ENCODE data around the gene TBC1D19. TPM values are rescaled to one million over a fixed set of nuclear protein-coding genes. Genes with fewer than 3 reads are reported as not detected.
"Not testable (repeated sequence)": the region's sequence is repeated elsewhere in the genome, so short reads cannot be mapped to it uniquely, and the experiment has no call there.

TBC1D19 gene
- total RNA-seq, 2 donors from 2014 or later: 3.4 to 4.0 TPM

- peaks cover 16% of the 10 kb centered on the region for H3K27me3 Mint-ChIP-seq
- not testable (repeated sequence) for H3K4me1 Mint-ChIP-seq; H3K9me3 Mint-ChIP-seq; H3K4me3 Mint-ChIP-seq; H3K36me3 Mint-ChIP-seq (ENCODE audit: low read depth); H3K27ac Mint-ChIP-seq; ATAC-seq (replicated peaks)
These were observed 2.5 kb upstream of the TBC1D19 start for GRCh38 chr4:26581341-26581740.

- H3K4me1 Mint-ChIP-seq: peaks cover 7% of the 10 kb centered on the region
- H3K9me3 Mint-ChIP-seq: no peaks in the 10 kb centered on the region
- peak overlapping the region; percentile 96 for H3K27ac Mint-ChIP-seq
- ATAC-seq (replicated peaks): peak; percentile 84
- H3K27me3 Mint-ChIP-seq: peaks cover 3% of the 10 kb centered on the region
- H3K36me3 Mint-ChIP-seq (ENCODE audit: low read depth): no peaks in the 10 kb centered on the region
- peak overlapping the region; percentile 97 for H3K4me3 Mint-ChIP-seq
These were observed 383 bp upstream of the TBC1D19 start for GRCh38 chr4:26583538-26583864.

- peaks cover 1% of the 10 kb centered on the region for H3K27me3 Mint-ChIP-seq
- no peaks in the 10 kb centered on the region for H3K36me3 Mint-ChIP-seq (ENCODE audit: low read depth)
- no peaks in the 10 kb centered on the region for H3K9me3 Mint-ChIP-seq
- H3K27ac Mint-ChIP-seq: peak overlapping the region; percentile 96
- ATAC-seq (replicated peaks): no peak
- H3K4me1 Mint-ChIP-seq: peaks cover 7% of the 10 kb centered on the region
- peak overlapping the region; percentile 97 for H3K4me3 Mint-ChIP-seq
These were observed 841 bp downstream of the TBC1D19 start for GRCh38 chr4:26584725-26585124.

GRCh38 chr4:26589705-26590104 is 5.8 kb downstream of the TBC1D19 start:
- Mint-ChIP-seq H3K9me3 (no peaks in the 10 kb centered on the region), H3K27me3 (no peaks in the 10 kb centered on the region), H3K4me3 (no peak overlapping the region), H3K4me1 (peaks cover 4% of the 10 kb centered on the region), H3K36me3 (ENCODE audit: low read depth) (no peaks in the 10 kb centered on the region), H3K27ac (no peak overlapping the region)
- ATAC-seq (replicated peaks): no peak

- Mint-ChIP-seq H3K9me3 (no peaks in the 10 kb centered on the region), H3K4me1 (peaks cover 4% of the 10 kb centered on the region), H3K27ac (no peak overlapping the region), H3K4me3 (no peak overlapping the region), H3K27me3 (no peaks in the 10 kb centered on the region), H3K36me3 (ENCODE audit: low read depth) (no peaks in the 10 kb centered on the region)
- ATAC-seq (replicated peaks): no peak
These were observed 6.8 kb downstream of the TBC1D19 start for GRCh38 chr4:26590639-26591038.

GRCh38 chr4:26593557-26593956 is 9.7 kb downstream of the TBC1D19 start:
- not testable (repeated sequence) for H3K27ac Mint-ChIP-seq; H3K27me3 Mint-ChIP-seq; ATAC-seq (replicated peaks); H3K4me1 Mint-ChIP-seq; H3K4me3 Mint-ChIP-seq; H3K36me3 Mint-ChIP-seq (ENCODE audit: low read depth); H3K9me3 Mint-ChIP-seq

GRCh38 chr4:26594371-26594770 is 10.5 kb downstream of the TBC1D19 start:
- Mint-ChIP-seq H3K36me3 (ENCODE audit: low read depth) (no peaks in the 10 kb centered on the region), H3K27ac (no peak overlapping the region), H3K4me3 (no peak overlapping the region), H3K27me3 (no peaks in the 10 kb centered on the region), H3K9me3 (no peaks in the 10 kb centered on the region), H3K4me1 (peaks cover 6% of the 10 kb centered on the region)
- no peak for ATAC-seq (replicated peaks)

- Mint-ChIP-seq H3K36me3 (ENCODE audit: low read depth) (no peaks in the 10 kb centered on the region), H3K4me3 (no peak overlapping the region), H3K27me3 (no peaks in the 10 kb centered on the region), H3K9me3 (no peaks in the 10 kb centered on the region), H3K27ac (no peak overlapping the region), H3K4me1 (peaks cover 6% of the 10 kb centered on the region)
- peak; percentile 26 for ATAC-seq (replicated peaks)
These were observed 10.9 kb downstream of the TBC1D19 start for GRCh38 chr4:26594778-26595177.

- Mint-ChIP-seq H3K9me3 (no peaks in the 10 kb centered on the region), H3K4me3 (no peak overlapping the region), H3K27ac (no peak overlapping the region), H3K27me3 (no peaks in the 10 kb centered on the region), H3K4me1 (peaks cover 6% of the 10 kb centered on the region), H3K36me3 (ENCODE audit: low read depth) (no peaks in the 10 kb centered on the region)
- ATAC-seq (replicated peaks): no peak
These were observed 13.0 kb downstream of the TBC1D19 start for GRCh38 chr4:26596843-26597242.

GRCh38 chr4:26601204-26601603 is 17.3 kb downstream of the TBC1D19 start:
- Mint-ChIP-seq H3K4me3 (no peak overlapping the region), H3K27ac (no peak overlapping the region), H3K9me3 (no peaks in the 10 kb centered on the region)

GRCh38 chr4:26607776-26608175 is 23.9 kb downstream of the TBC1D19 start:
- no peaks in the 10 kb centered on the region for H3K36me3 Mint-ChIP-seq (ENCODE audit: low read depth)
- no peaks in the 10 kb centered on the region for H3K27me3 Mint-ChIP-seq
- H3K4me1 Mint-ChIP-seq: peaks cover 13% of the 10 kb centered on the region
- no peak for ATAC-seq (replicated peaks)
- no peak overlapping the region for H3K4me3 Mint-ChIP-seq
- H3K27ac Mint-ChIP-seq: no peak overlapping the region
- H3K9me3 Mint-ChIP-seq: no peaks in the 10 kb centered on the region

More at GRCh38 chr4:26601204-26601603, 17.3 kb downstream of the TBC1D19 start:
- Mint-ChIP-seq H3K36me3 (ENCODE audit: low read depth) (no peaks in the 10 kb centered on the region), H3K27me3 (no peaks in the 10 kb centered on the region), H3K4me1 (peaks cover 4% of the 10 kb centered on the region)
- no peak for ATAC-seq (replicated peaks)

- ATAC-seq (replicated peaks): no peak
- Mint-ChIP-seq H3K36me3 (ENCODE audit: low read depth) (no peaks in the 10 kb centered on the region), H3K4me1 (peaks cover 10% of the 10 kb centered on the region), H3K27me3 (no peaks in the 10 kb centered on the region), H3K27ac (no peak overlapping the region), H3K9me3 (no peaks in the 10 kb centered on the region), H3K4me3 (no peak overlapping the region)
These were observed 25.5 kb downstream of the TBC1D19 start for GRCh38 chr4:26609391-26609790.

GRCh38 chr4:26609868-26610267 is 26.0 kb downstream of the TBC1D19 start:
- Mint-ChIP-seq H3K4me3 (no peak overlapping the region), H3K4me1 (peaks cover 10% of the 10 kb centered on the region), H3K27me3 (no peaks in the 10 kb centered on the region), H3K27ac (no peak overlapping the region), H3K9me3 (no peaks in the 10 kb centered on the region), H3K36me3 (ENCODE audit: low read depth) (no peaks in the 10 kb centered on the region)
- no peak for ATAC-seq (replicated peaks)

- peaks cover 10% of the 10 kb centered on the region for H3K4me1 Mint-ChIP-seq
- H3K36me3 Mint-ChIP-seq (ENCODE audit: low read depth): peaks cover 11% of the 10 kb centered on the region
- no peaks in the 10 kb centered on the region for H3K9me3 Mint-ChIP-seq
- H3K27me3 Mint-ChIP-seq: no peaks in the 10 kb centered on the region
- no peak for ATAC-seq (replicated peaks)
- no peak overlapping the region for H3K27ac Mint-ChIP-seq
- H3K4me3 Mint-ChIP-seq: no peak overlapping the region
These were observed 27.5 kb downstream of the TBC1D19 start for GRCh38 chr4:26611372-26611771.

GRCh38 chr4:26611885-26612284 is 28.0 kb downstream of the TBC1D19 start:
- H3K4me1 Mint-ChIP-seq: peaks cover 10% of the 10 kb centered on the region
- H3K4me3 Mint-ChIP-seq: no peak overlapping the region
- H3K27me3 Mint-ChIP-seq: no peaks in the 10 kb centered on the region
- peaks cover 11% of the 10 kb centered on the region for H3K36me3 Mint-ChIP-seq (ENCODE audit: low read depth)
- no peak overlapping the region for H3K27ac Mint-ChIP-seq
- H3K9me3 Mint-ChIP-seq: no peaks in the 10 kb centered on the region
- ATAC-seq (replicated peaks): no peak

- Mint-ChIP-seq H3K36me3 (ENCODE audit: low read depth) (peaks cover 11% of the 10 kb centered on the region), H3K9me3 (no peaks in the 10 kb centered on the region), H3K4me3 (no peak overlapping the region), H3K27me3 (no peaks in the 10 kb centered on the region), H3K27ac (no peak overlapping the region), H3K4me1 (peaks cover 10% of the 10 kb centered on the region)
- no peak for ATAC-seq (replicated peaks)
These were observed 29.4 kb downstream of the TBC1D19 start for GRCh38 chr4:26613237-26613636.
